SK-N-SH treated with all-trans-retinoic acid at 6 μM for 48 hours (cell line): ENCODE data around the gene CGN.

ENCODE experiments used
- ATAC-seq: fragments of 200-7000 bp; cut with Tn5 transposase; 3 replicates; pipeline ENCODE4 v1.9.1; 2020; ENCODE audit warnings: mild to moderate bottlenecking, moderate library complexity
- ARNTL ChIP-seq: fragments of 450-650 bp; formaldehyde crosslinking; IDR thresholded peaks from 2 replicates; pipeline ENCODE4 v1.5.0; 2020; ENCODE audit warnings: low read depth, mild to moderate bottlenecking, moderate library complexity, borderline replicate concordance
- BACH2 ChIP-seq: fragments of 250-450 bp; sonication (Bioruptor Pico); IDR thresholded peaks from 2 replicates; pipeline ENCODE4 v1.9.0; 2021; ENCODE audit warnings: mild to moderate bottlenecking, borderline replicate concordance
- CSDC2 ChIP-seq: fragments of 250-450 bp; sonication (Bioruptor Pico); IDR thresholded peaks from 2 replicates; pipeline ENCODE4 v1.5.0; 2020; ENCODE audit warnings: mild to moderate bottlenecking, moderate library complexity
- ESRRG ChIP-seq: fragments of 250-450 bp; sonication (Bioruptor Pico); IDR thresholded peaks from 2 replicates; pipeline ENCODE4 v1.6.1; 2021; ENCODE audit warnings: mild to moderate bottlenecking
- GLIS3 ChIP-seq: fragments of 250-450 bp; sonication (Bioruptor Pico); IDR thresholded peaks from 2 replicates; pipeline ENCODE4 v1.5.0; 2020; ENCODE audit warnings: mild to moderate bottlenecking, moderate library complexity
- ISL1 ChIP-seq: fragments of 250-450 bp; sonication (Bioruptor Pico); IDR thresholded peaks from 2 replicates; pipeline ENCODE4 v2.1.2; 2022; ENCODE audit warnings: mild to moderate bottlenecking, moderate library complexity
- OSR1 ChIP-seq: fragments of 250-450 bp; sonication (Bioruptor Pico); IDR thresholded peaks from 2 replicates; pipeline ENCODE4 v1.8.0; 2022; ENCODE audit warnings: moderate library complexity, mild to moderate bottlenecking, inconsistent platforms
- PPARA ChIP-seq: fragments of 250-450 bp; sonication (Bioruptor Pico); IDR thresholded peaks from 2 replicates; pipeline ENCODE4 v1.5.0; 2020; ENCODE audit warnings: mild to moderate bottlenecking, borderline replicate concordance
- RARB ChIP-seq: fragments of 250-450 bp; sonication (Bioruptor Pico); IDR thresholded peaks from 2 replicates; pipeline ENCODE4 v1.8.0; 2021; ENCODE audit warnings: mild to moderate bottlenecking, moderate library complexity
- SNAI2 ChIP-seq: fragments of 250-450 bp; sonication (Bioruptor Pico); IDR thresholded peaks from 2 replicates; pipeline ENCODE4 v1.5.0; 2020; ENCODE audit warnings: mild to moderate bottlenecking, moderate library complexity
- TOX ChIP-seq: fragments of 250-450 bp; sonication (Bioruptor Pico); IDR thresholded peaks from 2 replicates; pipeline ENCODE4 v1.8.0; 2021; ENCODE audit warnings: mild to moderate bottlenecking, moderate library complexity, borderline replicate concordance
- ZC3H10 ChIP-seq: fragments of 250-450 bp; sonication (Bioruptor Pico); IDR thresholded peaks from 2 replicates; pipeline ENCODE4 v1.5.1; 2021; ENCODE audit warnings: mild to moderate bottlenecking, moderate library complexity
- ZFP3 ChIP-seq: fragments of 250-450 bp; sonication (Bioruptor Pico); IDR thresholded peaks from 2 replicates; pipeline ENCODE4 v1.5.0; 2020; ENCODE audit warnings: mild to moderate bottlenecking, moderate library complexity
- ZFP30 ChIP-seq: fragments of 450-650 bp; formaldehyde crosslinking; IDR thresholded peaks from 2 replicates; pipeline ENCODE4 v1.5.0; 2022; ENCODE audit warnings: mild to moderate bottlenecking, moderate library complexity
- ZNF565 ChIP-seq: fragments of 450-650 bp; formaldehyde crosslinking; conservative IDR thresholded peaks from 2 replicates; pipeline ENCODE4 v1.5.0; 2020; ENCODE audit warnings: low read depth, mild to moderate bottlenecking, moderate library complexity
- ZNF70 ChIP-seq: fragments of 450-650 bp; formaldehyde crosslinking; IDR thresholded peaks from 2 replicates; pipeline ENCODE4 v1.5.0; 2020; ENCODE audit warnings: mild to moderate bottlenecking, moderate library complexity
- ZNF8 ChIP-seq: fragments of 450-650 bp; formaldehyde crosslinking; IDR thresholded peaks from 2 replicates; pipeline ENCODE4 v1.5.0; 2020; ENCODE audit warnings: mild to moderate bottlenecking, moderate library complexity
- TF ChIP-seq, protein P1 (sequence below): fragments of 250-450 bp; sonication (Bioruptor Pico); IDR thresholded peaks from 2 replicates; pipeline ENCODE4 v1.8.0; 2021; ENCODE audit warnings: low read depth, mild to moderate bottlenecking, moderate library complexity, borderline replicate concordance
- TF ChIP-seq, protein P2 (sequence below): fragments of 250-450 bp; sonication (Bioruptor Pico); IDR thresholded peaks from 2 replicates; pipeline ENCODE4 v1.5.0; 2020; ENCODE audit warnings: mild to moderate bottlenecking, moderate library complexity
- TF ChIP-seq, protein P3 (sequence below): fragments of 250-450 bp; sonication (Bioruptor Pico); IDR thresholded peaks from 2 replicates; pipeline ENCODE4 v1.5.1; 2020; ENCODE audit warnings: low read depth, mild to moderate bottlenecking, moderate library complexity
- TF ChIP-seq, protein P4 (sequence below): fragments of 250-450 bp; sonication (Bioruptor Pico); IDR thresholded peaks from 2 replicates; pipeline ENCODE4 v1.5.1; 2021; ENCODE audit warnings: mild to moderate bottlenecking, moderate library complexity

CGN gene

DNA sequence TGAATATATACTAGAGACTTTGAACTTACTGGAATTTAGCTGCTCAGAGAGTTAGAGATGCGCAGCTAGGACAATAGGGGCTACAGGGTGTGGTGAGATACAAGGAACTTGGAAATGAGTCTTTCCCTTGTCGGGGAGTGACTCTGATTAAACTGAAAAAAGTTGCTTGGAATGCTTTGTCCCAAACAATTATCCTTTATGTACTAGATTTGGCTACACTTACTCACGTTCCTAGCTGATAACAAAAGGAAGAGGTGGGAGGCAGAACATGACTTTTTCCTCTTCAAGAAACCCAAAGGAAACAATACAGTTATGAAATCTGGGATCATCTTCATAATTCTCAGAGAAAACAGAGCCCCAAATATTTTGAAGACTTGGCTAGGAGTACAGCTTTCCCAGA, 6.9 kb upstream of the CGN start:
- ATAC-seq = no peak
- TF ChIP-seq GLIS3 = no peak
- TF ChIP-seq ARNTL (CRISPR knock-in tag) = no peak
- TF ChIP-seq ZFP30 (CRISPR knock-in tag) = no peak
- TF ChIP-seq PPARA (CRISPR knock-in tag) = no peak
- TF ChIP-seq, protein P1, sequence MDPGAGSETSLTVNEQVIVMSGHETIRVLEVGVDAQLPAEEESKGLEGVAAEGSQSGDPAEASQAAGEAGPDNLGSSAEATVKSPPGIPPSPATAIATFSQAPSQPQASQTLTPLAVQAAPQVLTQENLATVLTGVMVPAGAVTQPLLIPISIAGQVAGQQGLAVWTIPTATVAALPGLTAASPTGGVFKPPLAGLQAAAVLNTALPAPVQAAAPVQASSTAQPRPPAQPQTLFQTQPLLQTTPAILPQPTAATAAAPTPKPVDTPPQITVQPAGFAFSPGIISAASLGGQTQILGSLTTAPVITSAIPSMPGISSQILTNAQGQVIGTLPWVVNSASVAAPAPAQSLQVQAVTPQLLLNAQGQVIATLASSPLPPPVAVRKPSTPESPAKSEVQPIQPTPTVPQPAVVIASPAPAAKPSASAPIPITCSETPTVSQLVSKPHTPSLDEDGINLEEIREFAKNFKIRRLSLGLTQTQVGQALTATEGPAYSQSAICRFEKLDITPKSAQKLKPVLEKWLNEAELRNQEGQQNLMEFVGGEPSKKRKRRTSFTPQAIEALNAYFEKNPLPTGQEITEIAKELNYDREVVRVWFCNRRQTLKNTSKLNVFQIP = no peak
- TF ChIP-seq ZFP3 (CRISPR knock-in tag) = no peak
- no peak for TF ChIP-seq ESRRG (CRISPR knock-in tag)
- no peak for TF ChIP-seq CSDC2 (CRISPR knock-in tag)
- TF ChIP-seq ZNF70 = no peak
- TF ChIP-seq TOX (CRISPR knock-in tag) = no peak
- no peak for TF ChIP-seq ISL1
- TF ChIP-seq, protein P2, sequence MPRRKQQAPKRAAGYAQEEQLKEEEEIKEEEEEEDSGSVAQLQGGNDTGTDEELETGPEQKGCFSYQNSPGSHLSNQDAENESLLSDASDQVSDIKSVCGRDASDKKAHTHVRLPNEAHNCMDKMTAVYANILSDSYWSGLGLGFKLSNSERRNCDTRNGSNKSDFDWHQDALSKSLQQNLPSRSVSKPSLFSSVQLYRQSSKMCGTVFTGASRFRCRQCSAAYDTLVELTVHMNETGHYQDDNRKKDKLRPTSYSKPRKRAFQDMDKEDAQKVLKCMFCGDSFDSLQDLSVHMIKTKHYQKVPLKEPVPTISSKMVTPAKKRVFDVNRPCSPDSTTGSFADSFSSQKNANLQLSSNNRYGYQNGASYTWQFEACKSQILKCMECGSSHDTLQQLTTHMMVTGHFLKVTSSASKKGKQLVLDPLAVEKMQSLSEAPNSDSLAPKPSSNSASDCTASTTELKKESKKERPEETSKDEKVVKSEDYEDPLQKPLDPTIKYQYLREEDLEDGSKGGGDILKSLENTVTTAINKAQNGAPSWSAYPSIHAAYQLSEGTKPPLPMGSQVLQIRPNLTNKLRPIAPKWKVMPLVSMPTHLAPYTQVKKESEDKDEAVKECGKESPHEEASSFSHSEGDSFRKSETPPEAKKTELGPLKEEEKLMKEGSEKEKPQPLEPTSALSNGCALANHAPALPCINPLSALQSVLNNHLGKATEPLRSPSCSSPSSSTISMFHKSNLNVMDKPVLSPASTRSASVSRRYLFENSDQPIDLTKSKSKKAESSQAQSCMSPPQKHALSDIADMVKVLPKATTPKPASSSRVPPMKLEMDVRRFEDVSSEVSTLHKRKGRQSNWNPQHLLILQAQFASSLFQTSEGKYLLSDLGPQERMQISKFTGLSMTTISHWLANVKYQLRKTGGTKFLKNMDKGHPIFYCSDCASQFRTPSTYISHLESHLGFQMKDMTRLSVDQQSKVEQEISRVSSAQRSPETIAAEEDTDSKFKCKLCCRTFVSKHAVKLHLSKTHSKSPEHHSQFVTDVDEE (CRISPR knock-in tag) = no peak
- TF ChIP-seq ZC3H10 = no peak
- TF ChIP-seq RARB = no peak
- TF ChIP-seq BACH2 (CRISPR knock-in tag) = no peak
- TF ChIP-seq OSR1 (CRISPR knock-in tag) = no peak
- no peak for TF ChIP-seq ZNF8 (CRISPR knock-in tag)
- TF ChIP-seq, protein P3, sequence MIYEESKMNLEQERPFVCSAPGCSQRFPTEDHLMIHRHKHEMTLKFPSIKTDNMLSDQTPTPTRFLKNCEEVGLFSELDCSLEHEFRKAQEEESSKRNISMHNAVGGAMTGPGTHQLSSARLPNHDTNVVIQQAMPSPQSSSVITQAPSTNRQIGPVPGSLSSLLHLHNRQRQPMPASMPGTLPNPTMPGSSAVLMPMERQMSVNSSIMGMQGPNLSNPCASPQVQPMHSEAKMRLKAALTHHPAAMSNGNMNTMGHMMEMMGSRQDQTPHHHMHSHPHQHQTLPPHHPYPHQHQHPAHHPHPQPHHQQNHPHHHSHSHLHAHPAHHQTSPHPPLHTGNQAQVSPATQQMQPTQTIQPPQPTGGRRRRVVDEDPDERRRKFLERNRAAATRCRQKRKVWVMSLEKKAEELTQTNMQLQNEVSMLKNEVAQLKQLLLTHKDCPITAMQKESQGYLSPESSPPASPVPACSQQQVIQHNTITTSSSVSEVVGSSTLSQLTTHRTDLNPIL = no peak
- TF ChIP-seq, all 23 proteins: peak for 0

DNA sequence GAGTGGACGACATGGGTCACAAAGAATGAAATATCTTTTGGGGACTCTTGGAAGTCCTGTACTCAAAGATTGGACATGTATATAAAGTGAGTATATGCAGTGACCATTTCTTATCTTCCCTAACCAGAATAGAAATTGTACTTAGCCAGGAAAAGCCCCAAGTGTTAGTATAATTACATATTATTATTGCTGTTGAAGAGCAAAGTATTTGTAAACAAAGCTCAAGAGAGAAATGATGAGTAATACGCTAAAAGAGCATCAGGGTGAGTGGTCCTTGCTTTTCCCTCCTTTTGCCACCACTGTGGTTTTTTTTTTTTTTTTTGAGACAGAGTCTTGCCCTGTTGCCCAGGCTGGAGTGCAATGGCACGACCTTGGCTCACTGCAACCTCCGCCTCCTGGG, 6.4 kb upstream of the CGN start:
- no peak for ATAC-seq
- no peak for TF ChIP-seq ZFP30 (CRISPR knock-in tag)
- no peak for TF ChIP-seq PPARA (CRISPR knock-in tag)
- no peak for TF ChIP-seq ZC3H10
- no peak for TF ChIP-seq ZNF70
- TF ChIP-seq SNAI2 = no peak
- no peak for TF ChIP-seq ISL1
- no peak for TF ChIP-seq ZNF565

DNA sequence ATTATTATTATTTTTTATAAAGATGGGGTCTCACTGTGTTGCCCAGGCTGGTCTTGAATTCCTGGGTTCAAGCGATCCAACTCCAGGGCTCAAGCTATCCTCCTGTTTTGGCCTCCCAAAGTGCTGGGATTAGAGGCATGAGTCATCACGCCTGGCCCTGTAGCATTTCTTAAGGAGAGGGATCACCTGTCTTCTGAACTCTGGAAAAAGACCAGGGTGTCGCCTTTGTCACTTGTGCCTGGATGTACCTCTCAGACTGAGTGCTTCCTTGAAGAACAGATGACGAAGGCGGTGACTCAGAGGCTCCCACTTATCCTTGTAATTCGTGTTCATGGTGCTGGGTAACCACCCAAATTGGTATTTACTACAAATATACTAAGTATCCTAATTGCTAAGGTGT, 2.4 kb upstream of the CGN start:
- ATAC-seq = no peak
- TF ChIP-seq TOX (CRISPR knock-in tag) = no peak
- TF ChIP-seq GLIS3 = no peak
- no peak for TF ChIP-seq OSR1 (CRISPR knock-in tag)
- TF ChIP-seq ZNF70 = no peak
- TF ChIP-seq, protein P3 = no peak
- no peak for TF ChIP-seq ZNF565
- TF ChIP-seq, protein P4, sequence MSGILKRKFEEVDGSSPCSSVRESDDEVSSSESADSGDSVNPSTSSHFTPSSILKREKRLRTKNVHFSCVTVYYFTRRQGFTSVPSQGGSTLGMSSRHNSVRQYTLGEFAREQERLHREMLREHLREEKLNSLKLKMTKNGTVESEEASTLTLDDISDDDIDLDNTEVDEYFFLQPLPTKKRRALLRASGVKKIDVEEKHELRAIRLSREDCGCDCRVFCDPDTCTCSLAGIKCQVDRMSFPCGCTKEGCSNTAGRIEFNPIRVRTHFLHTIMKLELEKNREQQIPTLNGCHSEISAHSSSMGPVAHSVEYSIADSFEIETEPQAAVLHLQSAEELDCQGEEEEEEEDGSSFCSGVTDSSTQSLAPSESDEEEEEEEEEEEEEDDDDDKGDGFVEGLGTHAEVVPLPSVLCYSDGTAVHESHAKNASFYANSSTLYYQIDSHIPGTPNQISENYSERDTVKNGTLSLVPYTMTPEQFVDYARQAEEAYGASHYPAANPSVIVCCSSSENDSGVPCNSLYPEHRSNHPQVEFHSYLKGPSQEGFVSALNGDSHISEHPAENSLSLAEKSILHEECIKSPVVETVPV (CRISPR knock-in tag) = no peak
- TF ChIP-seq, protein P1 = no peak
- no peak for TF ChIP-seq ISL1
- no peak for TF ChIP-seq BACH2 (CRISPR knock-in tag)
- TF ChIP-seq PPARA (CRISPR knock-in tag) = no peak
- TF ChIP-seq CSDC2 (CRISPR knock-in tag) = no peak
- TF ChIP-seq SNAI2 = no peak
- no peak for TF ChIP-seq ZNF8 (CRISPR knock-in tag)
- TF ChIP-seq ZFP3 (CRISPR knock-in tag) = no peak
- no peak for TF ChIP-seq ZC3H10
- no peak for TF ChIP-seq ESRRG (CRISPR knock-in tag)
- TF ChIP-seq, protein P2 (CRISPR knock-in tag) = no peak
